DND-41 (cell line): ENCODE results near the gene ST3GAL4.

ENCODE experiments used
- CTCF ChIP-seq: IDR thresholded peaks from 2 replicates; pipeline ENCODE4 v1.5.1; 2012; ENCODE audit warnings: borderline replicate concordance, low read length, moderate library complexity, mild to moderate bottlenecking; ENCODE audit not compliant: poor library complexity, severe bottlenecking; ENCODE audit errors: extremely low read depth
- EZH2 ChIP-seq: IDR thresholded peaks from 3 replicates; pipeline ENCODE4 v1.6.1; 2012; ENCODE audit warnings: borderline replicate concordance, low read depth, mild to moderate bottlenecking, moderate library complexity, low read length, inconsistent platforms; ENCODE audit not compliant: severe bottlenecking

GRCh38 chr11:126355926-126356897 lies 726 bp downstream of the ST3GAL4 start:
- TF ChIP-seq CTCF (no peak), EZH2 (no peak)
